Thymus (tissue), 14 donors: ENCODE data around the gene SLC45A3. TPM values are rescaled to one million over a fixed set of nuclear protein-coding genes. Genes with fewer than 3 reads are reported as not detected.
A peak's percentile ranks its signal among the peaks of the same experiment; 100 is the strongest.
"Not testable (repeated sequence)": the region's sequence is repeated elsewhere in the genome, so short reads cannot be mapped to it uniquely, and the experiment has no call there.

ENCODE experiments used
- DNase-seq, 9 donors: peaks; one replicate each; pipeline ENCODE4 v3.0.0-alpha.2; 2013; ENCODE audit warnings: low spot score in 9 of 9, low read depth in 6 of 9, missing footprints in 1 of 9
- H3K27ac ChIP-seq, 2 donors: one replicate each; pipeline ENCODE4 v1.5.1; 2013; ENCODE audit warnings: control low read depth in 1 of 2, low read depth in 1 of 2, low read length in 1 of 2, mild to moderate bottlenecking in 1 of 2, moderate library complexity in 1 of 2
- H3K27me3 ChIP-seq, 2 donors: one replicate each; pipeline ENCODE4 v1.5.1; 2013; ENCODE audit warnings: low read length in 1 of 2; ENCODE audit not compliant: control insufficient read depth in 2 of 2, insufficient read depth in 1 of 2
- H3K36me3 ChIP-seq, 2 donors: one replicate each; pipeline ENCODE4 v1.5.1; 2013; ENCODE audit warnings: low read length in 1 of 2, mild to moderate bottlenecking in 1 of 2, moderate library complexity in 1 of 2; ENCODE audit not compliant: control insufficient read depth in 2 of 2, insufficient read depth in 2 of 2
- H3K4me1 ChIP-seq, 2 donors: one replicate each; pipeline ENCODE4 v1.5.1; 2013; ENCODE audit warnings: low read length in 2 of 2; ENCODE audit not compliant: control insufficient read depth in 2 of 2, insufficient read depth in 2 of 2
- H3K4me3 ChIP-seq, 2 donors: one replicate each; pipeline ENCODE4 v1.5.1; 2013; ENCODE audit warnings: low read length in 2 of 2, control low read depth in 1 of 2, mild to moderate bottlenecking in 1 of 2
- H3K9me3 ChIP-seq, 2 donors: one replicate each; pipeline ENCODE4 v1.5.1; 2013; ENCODE audit warnings: low read length in 1 of 2, mild to moderate bottlenecking in 1 of 2; ENCODE audit not compliant: control insufficient read depth in 2 of 2, insufficient read depth in 1 of 2
- WGBS: extraction: QIAGEN DNeasy Blood & Tissue Kit; methylation state at CpG from one replicate; pipeline ENCODE4 v1.1.7; 2013; 5-methylcytosine and 5-hydroxymethylcytosine counted together
- long read RNA-seq, 10 donors: transcript quantifications; one replicate each; lab custom pipeline, GENCODE V29; 2026
- polyA plus RNA-seq: library from polyadenylated mRNA; stranded (reverse); fragments of 200-250 nt; gene quantifications from one replicate; pipeline ENCODE4 v1.2.3, GENCODE V29; 2013
- total RNA-seq: library from RNA; stranded (reverse); fragments of 120-200 nt; gene quantifications from one replicate; pipeline ENCODE4 v1.2.4, GENCODE V29; 2013
- donor health status: healthy.

SLC45A3 gene
- total RNA-seq (0.94 TPM), polyA plus RNA-seq (0.94 TPM)
- long read RNA-seq, donor 1 = 0 reads
- long read RNA-seq, donor 2 = 0 reads
- long read RNA-seq, donor 3, partial matches to known transcripts = 0 of 2 reads
- long read RNA-seq, donor 3, other reads (novel, unspliced or antisense) = 0 of 2 reads
- long read RNA-seq, donor 4, partial matches to known transcripts = 0 of 1 reads
- long read RNA-seq, donor 4, other reads (novel, unspliced or antisense) = 0 of 1 reads
- long read RNA-seq, donor 5, partial matches to known transcripts = 0 of 1 reads
- long read RNA-seq, donor 5, other reads (novel, unspliced or antisense) = 0 of 1 reads
- long read RNA-seq, donor 6 = 0 reads
- long read RNA-seq, donor 7 = 0 reads
- long read RNA-seq, donor 8 = 0 reads
- long read RNA-seq, donor 9 = 0 reads
- long read RNA-seq, donor 10, partial matches to known transcripts = 0 of 1 reads
- long read RNA-seq, donor 10, other reads (novel, unspliced or antisense) = 0 of 1 reads

- H3K4me1 ChIP-seq = peaks cover 9 to 16% of the 10 kb centered on the region in 2 donors
- H3K4me3 ChIP-seq = peak within 1 kb of the TSS in 1 of 2 donors; percentile 56
- peak in 5 of 9 donors; percentile 23 to 61 (median 32) for DNase-seq
- H3K9me3 ChIP-seq = no peaks in the 10 kb centered on the region
- H3K27ac ChIP-seq = no peak within 1 kb of the TSS
- H3K27me3 ChIP-seq = peaks cover 7 to 33% of the 10 kb centered on the region in 2 donors
- WGBS = under 1% methylated on average over 86 of the region's 86 CpGs
- H3K36me3 ChIP-seq = no peaks in the 10 kb centered on the region
Observed at GRCh38 chr1:205680073-205680851, at the start of gene SLC45A3. SLC45A3 (minus strand) TSS chr1:205680509; CDS start chr1:205664656, 15,853 bp downstream.

- no peak for DNase-seq
- no peak overlapping the region for H3K4me3 ChIP-seq
- H3K4me1 ChIP-seq = no peaks in the 10 kb centered on the region
- no peak overlapping the region for H3K27ac ChIP-seq
- 99% methylated on average over 4 of the region's 4 CpGs for WGBS
- H3K27me3 ChIP-seq = no peaks in the 10 kb centered on the region
- no peaks in the 10 kb centered on the region for H3K9me3 ChIP-seq
- H3K36me3 ChIP-seq = peaks cover 14 to 70% of the 10 kb centered on the region in 2 donors
Observed at GRCh38 chr1:205726619-205727125, 46.4 kb upstream of the SLC45A3 start.

GRCh38 chr1:205725514-205725913, 45.2 kb upstream of the SLC45A3 start:
- WGBS = 97% methylated on average over 1 of the region's 1 CpG

GRCh38 chr1:205720740-205721139, 40.4 kb upstream of the SLC45A3 start:
- not testable (repeated sequence) for H3K4me3 ChIP-seq, H3K27ac ChIP-seq, DNase-seq, H3K27me3 ChIP-seq, H3K9me3 ChIP-seq, H3K4me1 ChIP-seq
- peaks cover 30 to 92% of the 10 kb centered on the region in 2 donors for H3K36me3 ChIP-seq
- 98% methylated on average over 2 of the region's 2 CpGs for WGBS

More at GRCh38 chr1:205725514-205725913, 45.2 kb upstream of the SLC45A3 start:
- Histone ChIP-seq H3K4me3 (no peak overlapping the region), H3K9me3 (no peaks in the 10 kb centered on the region), H3K4me1 (no peaks in the 10 kb centered on the region), H3K27ac (no peak overlapping the region), H3K27me3 (no peaks in the 10 kb centered on the region), H3K36me3 (peaks cover 14 to 79% of the 10 kb centered on the region in 2 donors)
- no peak for DNase-seq

- H3K9me3 ChIP-seq = no peaks in the 10 kb centered on the region
- no peaks in the 10 kb centered on the region for H3K4me1 ChIP-seq
- H3K36me3 ChIP-seq = peaks cover 36 to 92% of the 10 kb centered on the region in 2 donors
- H3K27ac ChIP-seq = no peak overlapping the region
- no peaks in the 10 kb centered on the region for H3K27me3 ChIP-seq
- H3K4me3 ChIP-seq = no peak overlapping the region
- no peak for DNase-seq
Observed at GRCh38 chr1:205719762-205720161, 39.5 kb upstream of the SLC45A3 start.

GRCh38 chr1:205719015-205719414, 38.7 kb upstream of the SLC45A3 start:
- 95% methylated on average over 3 of the region's 3 CpGs for WGBS
- Histone ChIP-seq H3K27me3 (no peaks in the 10 kb centered on the region), H3K36me3 (peaks cover 34 to 93% of the 10 kb centered on the region in 2 donors), H3K9me3 (no peaks in the 10 kb centered on the region), H3K4me1 (no peaks in the 10 kb centered on the region), H3K4me3 (no peak overlapping the region), H3K27ac (no peak overlapping the region)
- DNase-seq = no peak

GRCh38 chr1:205716371-205717132, 36.2 kb upstream of the SLC45A3 start:
- DNase-seq = no peak
- WGBS = 96% methylated on average over 7 of the region's 7 CpGs
- Histone ChIP-seq H3K4me1 (no peaks in the 10 kb centered on the region), H3K9me3 (no peaks in the 10 kb centered on the region), H3K4me3 (no peak overlapping the region), H3K36me3 (peaks cover 26 to 70% of the 10 kb centered on the region in 2 donors), H3K27me3 (no peaks in the 10 kb centered on the region), H3K27ac (no peak overlapping the region)

GRCh38 chr1:205715628-205716027, 35.3 kb upstream of the SLC45A3 start:
- no peak for DNase-seq
- H3K27me3 ChIP-seq = no peaks in the 10 kb centered on the region
- H3K4me3 ChIP-seq = no peak overlapping the region
- H3K9me3 ChIP-seq = no peaks in the 10 kb centered on the region
- WGBS = 89% methylated on average over 5 of the region's 5 CpGs
- no peak overlapping the region for H3K27ac ChIP-seq
- peaks cover 26 to 64% of the 10 kb centered on the region in 2 donors for H3K36me3 ChIP-seq
- peaks cover 0 to 4% of the 10 kb centered on the region in 2 donors for H3K4me1 ChIP-seq
